GM10847 (cell line): ENCODE data around the gene PHOX2B.

Source experiments
- POLR2A ChIP-seq: IDR thresholded peaks from 2 replicates; pipeline ENCODE4 v1.6.1; 2011; ENCODE audit not compliant: insufficient read length; ENCODE audit errors: extremely low read depth

PHOX2B gene

GRCh38 chr4:41727861-41728572, 20.5 kb downstream of the PHOX2B start:
- TF ChIP-seq POLR2A = no peak

DNA sequence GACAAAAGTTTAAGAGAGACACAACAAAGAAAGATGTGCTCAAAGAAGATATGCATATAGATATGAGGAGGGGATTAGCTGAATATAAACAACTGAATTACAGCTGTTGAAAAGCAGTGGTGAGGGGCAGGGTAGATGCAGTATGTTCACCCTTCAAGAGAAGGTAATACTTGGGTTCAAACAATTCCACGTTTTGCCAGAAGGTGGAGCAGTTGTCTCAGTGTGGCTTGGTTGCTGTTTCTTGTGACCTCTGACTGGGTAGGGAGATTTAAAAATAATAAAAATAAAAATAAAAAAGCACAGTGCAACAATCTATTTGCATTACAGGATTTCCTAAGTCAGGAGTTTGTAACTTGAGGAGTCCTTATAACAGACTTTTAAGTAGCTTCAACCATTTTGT, 23.3 kb downstream of the PHOX2B start:
- TF ChIP-seq POLR2A = no peak

- TF ChIP-seq POLR2A = no peak
Observed at GRCh38 chr4:41723286-41723685, 25.2 kb downstream of the PHOX2B start.

DNA sequence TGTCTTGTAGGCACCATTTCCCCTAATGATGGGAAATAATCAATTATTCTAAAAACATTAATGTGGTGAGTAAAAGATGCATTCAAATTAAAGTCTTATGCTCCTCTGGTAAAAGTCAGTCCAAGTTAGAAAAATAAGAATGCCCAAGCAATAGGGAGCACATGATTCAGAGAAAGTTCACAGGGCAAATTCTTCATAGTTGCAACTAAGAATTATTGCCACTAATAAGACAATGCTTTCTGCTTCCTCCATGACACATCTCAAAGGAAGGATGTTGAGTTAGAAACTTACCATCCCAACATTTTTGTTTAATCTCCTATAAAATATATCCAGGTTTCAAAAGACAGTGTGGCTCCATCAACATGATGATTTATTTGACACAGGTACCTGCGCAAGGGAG, 26.3 kb downstream of the PHOX2B start:
- no peak for TF ChIP-seq POLR2A

- no peak for TF ChIP-seq POLR2A
Observed at GRCh38 chr4:41719417-41719816, 29.1 kb downstream of the PHOX2B start.

DNA sequence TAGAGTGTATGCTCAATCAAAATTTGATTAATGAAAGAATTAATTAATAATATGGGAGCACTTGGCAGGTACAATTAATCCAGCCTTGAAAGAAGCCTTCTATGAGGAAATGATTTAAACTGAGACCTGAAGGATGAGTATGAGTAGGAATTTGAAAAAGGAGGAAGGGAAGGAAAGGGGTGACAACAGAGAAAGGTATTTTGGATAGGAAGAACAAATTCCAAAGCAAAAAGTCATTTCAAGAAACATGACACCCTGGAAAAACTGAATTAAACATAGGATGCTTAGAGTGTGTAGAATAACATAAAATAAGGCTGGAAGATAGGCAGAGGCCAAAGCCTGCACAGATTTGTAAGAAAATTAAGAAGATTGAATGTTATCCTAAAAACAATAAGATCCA, 29.6 kb downstream of the PHOX2B start:
- no peak for TF ChIP-seq POLR2A

DNA sequence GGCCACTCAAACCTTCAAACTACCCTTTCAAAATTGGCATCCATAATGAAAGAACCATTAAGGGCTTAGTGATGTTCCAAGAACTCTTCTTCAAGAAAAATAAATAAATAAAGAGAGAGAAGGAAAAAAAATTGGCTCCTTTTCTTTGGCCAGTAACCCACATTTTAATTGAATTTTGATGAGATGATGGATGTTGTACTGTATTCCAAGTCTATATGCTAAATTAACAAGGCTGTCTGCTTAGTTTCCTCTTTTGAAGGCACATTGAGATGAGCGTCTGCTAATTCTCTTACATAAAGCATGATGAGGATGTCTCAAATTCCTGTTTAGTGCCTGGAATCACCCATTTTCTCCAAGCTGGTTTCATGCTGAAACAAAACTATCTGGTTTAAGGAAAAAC, 33.4 kb downstream of the PHOX2B start:
- no peak for TF ChIP-seq POLR2A

DNA sequence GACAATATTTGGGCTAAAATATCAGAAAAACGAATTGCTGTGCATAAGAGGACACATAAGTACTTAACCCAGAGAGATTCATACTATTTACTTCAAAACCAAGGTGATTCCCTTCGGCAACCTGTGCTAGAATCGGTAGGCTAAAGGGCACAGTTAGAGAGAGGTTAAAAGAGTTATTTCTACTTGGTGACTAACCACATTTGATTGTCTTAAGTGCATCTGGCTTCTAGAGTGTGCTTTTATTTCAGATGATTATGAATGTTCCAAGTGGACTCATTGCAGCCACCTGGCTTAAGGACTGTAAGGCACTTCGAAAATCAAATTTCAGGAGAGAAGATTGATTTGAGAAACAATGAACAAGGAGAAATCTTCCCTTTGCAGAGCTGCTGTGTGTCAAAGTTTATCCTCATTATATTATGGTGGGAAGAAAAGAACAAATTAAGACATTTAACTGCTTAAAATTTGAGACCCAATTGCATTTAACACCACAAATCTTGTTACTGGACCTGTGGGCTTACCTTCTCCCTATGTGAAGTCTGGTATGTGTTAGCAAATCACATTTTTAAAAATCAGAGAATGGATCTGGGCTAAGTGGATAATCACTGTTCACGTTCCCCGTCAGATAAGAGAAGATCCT, 34.0 kb downstream of the PHOX2B start:
- TF ChIP-seq POLR2A = no peak

- TF ChIP-seq POLR2A = no peak
Observed at GRCh38 chr4:41713768-41714167, 34.8 kb downstream of the PHOX2B start.

DNA sequence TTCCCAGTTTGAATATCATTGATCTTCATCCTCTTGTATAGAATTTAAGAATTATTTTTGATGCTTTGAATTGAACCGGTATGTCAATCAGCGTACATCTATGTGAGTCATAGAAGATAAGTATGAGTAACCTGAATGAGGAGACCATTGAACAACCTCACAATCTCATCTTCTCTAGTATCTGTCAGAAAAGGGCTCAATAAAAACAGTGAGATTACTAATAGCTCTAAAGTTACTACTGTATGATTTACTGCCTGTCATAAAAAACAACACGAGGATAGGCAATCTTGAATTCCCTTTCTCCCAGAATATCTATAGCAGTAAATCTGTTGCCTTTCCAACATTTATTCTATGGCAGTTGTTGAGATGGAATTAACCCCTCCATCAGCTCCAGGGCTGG, 36.1 kb downstream of the PHOX2B start:
- no peak for TF ChIP-seq POLR2A

DNA sequence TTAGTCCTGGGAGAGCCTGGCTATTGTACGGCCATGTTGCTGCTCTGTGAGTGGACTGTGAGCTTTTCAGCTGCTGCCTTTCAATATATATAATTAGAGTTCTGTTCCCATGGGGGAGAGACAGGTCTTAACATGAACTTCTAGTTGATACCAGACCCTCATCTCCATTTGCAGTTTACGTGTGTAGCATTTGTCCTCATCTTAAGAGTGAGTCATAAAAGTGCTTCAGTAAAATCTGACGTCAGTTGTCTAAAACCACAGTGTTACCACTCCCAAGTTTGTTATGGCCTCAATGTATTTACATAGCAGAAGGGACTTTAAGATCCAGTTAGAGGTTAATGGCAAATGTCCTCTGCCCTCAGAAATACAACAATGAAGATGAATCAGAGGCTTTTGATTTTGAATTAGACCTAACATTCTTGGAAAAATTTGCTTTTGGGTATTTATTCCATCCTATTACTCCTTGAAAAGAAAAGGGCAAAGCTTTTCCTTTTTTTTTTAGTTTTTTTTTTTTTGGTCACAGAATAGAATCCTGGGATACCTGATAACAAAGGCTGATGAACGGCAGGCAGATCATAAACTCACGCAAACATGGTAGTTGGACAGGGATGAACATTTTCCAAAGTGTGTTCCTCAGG, 38.6 kb downstream of the PHOX2B start:
- TF ChIP-seq POLR2A = no peak

DNA sequence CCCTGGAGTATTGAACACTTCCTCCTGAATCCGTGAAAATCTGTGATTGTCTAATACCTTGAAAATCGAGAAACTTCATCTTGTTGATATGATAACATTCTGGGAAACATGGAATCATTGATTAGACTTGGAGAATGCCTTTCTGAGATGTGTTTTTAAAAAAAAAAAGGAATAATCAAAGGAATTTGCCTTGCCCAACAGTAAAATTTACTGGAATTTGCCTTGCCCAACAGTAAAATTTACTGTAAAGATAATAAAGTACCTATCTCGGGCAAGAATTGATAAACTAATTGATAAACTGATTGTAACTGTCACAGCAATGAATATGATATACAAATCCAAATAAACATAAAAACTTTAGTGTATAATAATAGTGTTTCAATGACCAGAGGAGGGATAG, 44.7 kb downstream of the PHOX2B start:
- no peak for TF ChIP-seq POLR2A

DNA sequence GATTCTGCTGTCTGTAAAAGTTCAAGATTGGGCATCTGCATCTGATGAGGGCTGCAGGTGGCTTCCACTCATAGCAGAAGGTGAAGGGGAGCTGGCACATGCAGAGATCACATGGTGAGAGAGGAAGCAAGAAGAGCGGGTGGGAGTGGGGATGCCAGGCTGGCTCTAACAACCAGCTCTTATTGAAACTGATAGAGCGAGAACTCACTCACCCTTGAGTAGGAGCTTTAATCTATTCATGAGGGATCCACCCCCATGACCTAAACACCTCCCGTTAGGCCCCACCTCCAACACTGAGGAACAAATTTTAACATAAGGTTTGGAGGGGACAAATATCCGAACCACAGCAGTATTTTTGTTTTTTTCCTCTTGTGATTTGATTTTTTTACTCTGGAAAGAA, 45.8 kb downstream of the PHOX2B start:
- TF ChIP-seq POLR2A = no peak

DNA sequence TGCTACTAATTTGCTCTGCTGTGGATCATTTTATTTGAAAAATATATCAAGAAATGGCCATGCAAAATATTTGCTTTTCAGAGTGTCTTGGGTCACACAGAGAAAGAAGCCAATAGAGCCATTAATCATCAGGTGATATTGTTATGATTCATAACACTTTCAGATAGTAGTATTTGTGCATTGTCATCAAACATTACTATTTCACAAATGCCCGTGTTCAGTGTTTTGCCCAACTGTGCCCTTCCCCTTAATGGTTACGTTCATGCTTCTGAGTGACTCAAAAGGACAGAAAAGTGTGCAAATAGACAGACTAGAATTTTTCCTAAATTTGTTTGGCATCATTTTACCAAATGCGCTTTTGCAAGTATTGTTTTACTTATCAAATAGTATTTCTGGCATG, 46.5 kb downstream of the PHOX2B start:
- no peak for TF ChIP-seq POLR2A

- TF ChIP-seq POLR2A = no peak
Observed at GRCh38 chr4:41696763-41697162, 51.8 kb downstream of the PHOX2B start.

- TF ChIP-seq POLR2A = no peak
Observed at GRCh38 chr4:41696131-41696530, 52.4 kb downstream of the PHOX2B start.
